GM21737 (cell line): Measurements from ENCODE around the gene COL4A1.

Experiments used
- ATAC-seq: cut with Tn5 transposase; IDR thresholded peaks from one replicate; pipeline ENCODE4 v1.9.1; 2021; ENCODE audit warnings: mild to moderate bottlenecking, moderate library complexity; ENCODE audit not compliant: unreplicated experiment

The COL4A1 gene

DNA sequence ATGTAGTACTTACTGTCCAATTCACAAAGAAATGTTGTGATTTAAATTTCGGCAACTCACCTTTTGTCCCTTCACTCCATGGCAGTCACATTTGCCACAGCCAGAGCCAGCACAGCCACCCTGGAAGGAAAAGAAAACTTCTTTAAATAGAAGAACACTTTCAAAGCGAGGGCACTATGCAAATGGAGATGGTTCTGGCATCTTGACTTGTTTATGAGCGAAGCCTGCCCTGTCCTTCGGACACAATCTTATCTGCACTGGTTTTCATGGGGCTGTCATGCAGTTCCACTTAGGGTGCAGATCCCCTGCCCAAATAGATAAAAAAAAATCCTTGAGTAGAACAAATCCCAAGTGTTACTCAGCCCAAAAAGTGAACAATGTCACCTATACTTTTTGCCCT is 64.3 kb downstream of the COL4A1 start:
- no peak for ATAC-seq

- no peak for ATAC-seq
Measured at GRCh38 chr13:110240943-110241342, 66.0 kb downstream of the COL4A1 start.

DNA sequence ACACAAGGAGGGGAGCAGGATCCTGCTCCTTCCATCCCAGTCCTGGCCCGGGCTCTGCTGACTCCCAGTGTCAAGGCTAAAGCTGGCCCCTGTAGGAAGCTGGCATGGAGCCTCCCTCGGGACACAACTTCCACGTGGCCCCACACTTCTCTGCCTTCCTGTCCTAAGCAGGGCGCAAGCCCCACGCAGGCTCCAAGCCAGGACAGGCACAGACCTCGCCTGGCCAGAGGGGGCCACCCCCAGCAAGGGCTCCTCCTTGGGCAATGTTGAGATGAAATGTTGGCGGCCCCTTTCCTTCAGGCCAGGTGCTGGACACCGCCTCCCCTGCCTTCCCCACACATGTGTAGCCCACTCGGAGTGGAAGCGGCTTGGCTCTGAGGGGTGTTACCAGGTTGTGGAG is 66.6 kb downstream of the COL4A1 start:
- no peak for ATAC-seq

- ATAC-seq = no peak
Measured at GRCh38 chr13:110239280-110240125, 67.5 kb downstream of the COL4A1 start.

- ATAC-seq = no peak
Measured at GRCh38 chr13:110238818-110239195, 68.2 kb downstream of the COL4A1 start.

- no peak for ATAC-seq
Measured at GRCh38 chr13:110237875-110238817, 68.8 kb downstream of the COL4A1 start.

DNA sequence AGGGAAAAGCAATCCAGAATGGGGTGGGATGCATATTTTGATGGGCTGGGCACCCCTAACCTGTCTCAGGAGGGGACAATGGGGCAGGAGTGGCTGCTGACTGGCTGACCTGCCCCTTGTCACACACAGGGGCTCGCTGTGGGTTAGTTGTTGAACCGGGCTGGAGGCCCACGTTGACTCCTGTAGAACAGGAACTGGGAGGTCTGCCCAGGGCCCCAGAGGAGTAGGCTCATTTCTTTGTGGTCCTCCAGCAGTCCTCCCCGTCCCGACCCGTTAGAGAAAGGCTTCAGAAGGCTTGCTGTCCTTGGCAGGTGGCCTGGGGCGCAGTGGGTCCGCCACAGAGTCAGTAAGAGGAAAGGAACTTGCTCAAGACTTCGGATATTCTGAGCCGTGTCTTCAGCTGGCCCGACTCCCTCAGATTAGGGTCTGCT is 70.1 kb downstream of the COL4A1 start:
- ATAC-seq = no peak

GRCh38 chr13:110236431-110236830 is 70.5 kb downstream of the COL4A1 start:
- ATAC-seq = no peak

- no peak for ATAC-seq
Measured at GRCh38 chr13:110234532-110234931, 72.4 kb downstream of the COL4A1 start.

DNA sequence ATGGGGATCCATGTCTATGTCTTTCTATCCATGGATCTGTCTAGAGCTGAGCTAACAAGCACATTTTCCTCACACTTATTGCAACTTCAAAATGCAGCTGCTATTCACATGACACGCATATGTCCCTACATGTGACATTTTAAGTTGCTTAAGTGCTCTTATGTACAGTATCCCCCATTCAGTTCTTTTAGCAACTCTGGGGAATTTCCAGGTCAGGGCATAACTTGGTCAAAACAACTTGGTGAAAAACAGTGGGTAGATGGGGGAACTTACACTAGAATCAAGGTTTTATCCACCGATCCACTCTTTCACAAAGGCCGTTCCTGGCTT is 73.0 kb downstream of the COL4A1 start:
- no peak for ATAC-seq

GRCh38 chr13:110233181-110233950 is 73.6 kb downstream of the COL4A1 start:
- ATAC-seq = no peak

- ATAC-seq = no peak
Measured at GRCh38 chr13:110232756-110233155, 74.2 kb downstream of the COL4A1 start.

- ATAC-seq = no peak
Measured at GRCh38 chr13:110232142-110232541, 74.8 kb downstream of the COL4A1 start.

DNA sequence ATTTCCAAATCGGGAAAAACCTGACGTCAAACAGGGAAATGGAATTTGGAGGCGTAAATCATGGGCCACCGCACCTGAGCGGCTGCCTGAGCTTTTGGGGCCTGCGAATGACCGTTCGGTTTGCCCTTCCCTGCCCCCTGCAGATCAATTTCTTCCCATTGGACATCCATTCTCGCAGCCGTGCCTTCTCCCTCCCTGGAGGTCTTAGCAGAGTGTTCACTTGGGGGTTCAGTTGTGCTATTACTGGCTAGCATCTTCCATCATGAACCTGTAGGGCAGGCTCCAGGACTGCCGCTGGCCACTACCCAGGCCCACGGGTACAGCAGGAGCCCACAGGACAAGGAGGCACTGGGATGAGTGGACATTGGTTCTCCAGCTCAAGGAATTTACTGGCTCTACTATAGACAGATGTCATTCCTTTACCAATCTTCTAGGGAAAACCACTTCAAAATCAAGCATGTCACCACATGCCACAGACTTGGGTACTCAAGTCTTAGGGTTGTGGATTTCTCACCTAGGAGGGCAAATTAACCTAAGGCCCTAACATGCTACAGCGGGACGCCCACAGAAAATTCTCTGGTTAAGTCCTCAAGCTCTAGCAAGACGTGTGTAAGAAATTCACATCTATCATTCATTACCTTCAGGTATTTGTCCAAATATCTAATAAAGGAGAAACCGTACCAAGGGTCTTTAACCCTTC is 75.5 kb downstream of the COL4A1 start:
- ATAC-seq = no peak

DNA sequence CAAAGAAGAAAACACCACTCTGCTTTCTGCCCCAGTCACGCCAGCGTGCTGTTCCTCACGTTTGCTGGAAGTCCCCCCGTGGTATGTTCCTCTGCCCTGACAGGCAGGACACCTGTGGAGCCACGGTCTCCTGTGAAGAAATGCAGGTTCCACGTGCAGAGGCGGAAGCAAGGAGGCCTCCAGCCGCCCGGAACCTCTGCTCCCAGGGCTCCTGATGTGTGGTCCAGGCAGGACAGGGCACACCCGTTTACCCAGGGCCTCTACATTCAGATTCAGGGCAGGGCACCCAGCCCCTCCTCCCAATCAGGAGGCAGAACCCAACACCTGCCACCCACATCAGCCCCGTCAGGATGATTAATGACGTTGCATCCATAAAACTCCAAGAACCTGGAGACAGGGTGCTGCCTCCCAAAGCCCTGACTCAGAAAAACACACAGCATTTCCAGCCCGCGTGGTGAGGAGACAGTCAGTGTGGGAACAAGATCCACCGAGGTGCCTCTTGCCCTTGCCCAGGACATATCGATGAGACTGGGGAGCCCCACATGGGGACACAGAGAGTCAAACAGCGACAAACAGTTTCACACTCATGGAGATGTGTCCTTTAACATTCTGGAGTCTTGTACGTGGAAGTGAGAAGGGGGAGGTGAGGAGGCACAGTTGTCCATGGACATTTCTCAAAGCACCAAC is 76.2 kb downstream of the COL4A1 start:
- no peak for ATAC-seq

GRCh38 chr13:110229905-110230563 is 76.9 kb downstream of the COL4A1 start:
- no peak for ATAC-seq

- no peak for ATAC-seq
Measured at GRCh38 chr13:110228936-110229904, 77.7 kb downstream of the COL4A1 start.
